EL (cell line): ENCODE results near the gene SLC24A5.
A peak's percentile ranks its signal among the peaks of the same experiment; 100 is the strongest.

Experiments used
- DNase-seq: peaks from one replicate; pipeline ENCODE4 v3.0.0-alpha.2; 2016

SLC24A5 gene

GRCh38 chr15:48120745-48121144 lies at the start of gene SLC24A5:
TSS of gene SLC24A5 (plus strand) at chr15:48120990. CDS start at chr15:48121045, 55 bp downstream.
- DNase-seq, result no peak

GRCh38 chr15:48072941-48073340 lies 47.8 kb upstream of the SLC24A5 start:
- no peak for DNase-seq

- DNase-seq, result no peak
Observed at GRCh38 chr15:48073881-48074280, 46.9 kb upstream of the SLC24A5 start.

- DNase-seq, result peak; percentile 48
Observed at GRCh38 chr15:48076454-48076853, 44.3 kb upstream of the SLC24A5 start.

- no peak for DNase-seq
Observed at GRCh38 chr15:48077616-48078184, 43.1 kb upstream of the SLC24A5 start.

- peak; percentile 19 for DNase-seq
Observed at GRCh38 chr15:48084759-48085590, 35.8 kb upstream of the SLC24A5 start.

GRCh38 chr15:48085591-48085930 lies 35.2 kb upstream of the SLC24A5 start:
- DNase-seq, result no peak

GRCh38 chr15:48086133-48086532 lies 34.7 kb upstream of the SLC24A5 start:
- no peak for DNase-seq

GRCh38 chr15:48086576-48086975 lies 34.2 kb upstream of the SLC24A5 start:
- DNase-seq, result peak; percentile 25

- DNase-seq, result no peak
Observed at GRCh38 chr15:48087844-48088243, 32.9 kb upstream of the SLC24A5 start.

- no peak for DNase-seq
Observed at GRCh38 chr15:48089702-48090101, 31.1 kb upstream of the SLC24A5 start.

GRCh38 chr15:48090115-48090514 lies 30.7 kb upstream of the SLC24A5 start:
- no peak for DNase-seq

- DNase-seq, result no peak
Observed at GRCh38 chr15:48090666-48091065, 30.1 kb upstream of the SLC24A5 start.

- no peak for DNase-seq
Observed at GRCh38 chr15:48091522-48091921, 29.3 kb upstream of the SLC24A5 start.

GRCh38 chr15:48096355-48096786 lies 24.4 kb upstream of the SLC24A5 start:
- DNase-seq, result peak; percentile 12

GRCh38 chr15:48096813-48097212 lies 24.0 kb upstream of the SLC24A5 start:
- peak; percentile 91 for DNase-seq

GRCh38 chr15:48097264-48097663 lies 23.5 kb upstream of the SLC24A5 start:
- DNase-seq, result no peak

GRCh38 chr15:48101376-48101961 lies 19.3 kb upstream of the SLC24A5 start:
- DNase-seq, result no peak

- DNase-seq, result no peak
Observed at GRCh38 chr15:48102167-48102566, 18.6 kb upstream of the SLC24A5 start.

- DNase-seq, result peak; percentile 7
Observed at GRCh38 chr15:48103647-48104046, 17.1 kb upstream of the SLC24A5 start.

GRCh38 chr15:48105936-48106335 lies 14.9 kb upstream of the SLC24A5 start:
- DNase-seq, result no peak

GRCh38 chr15:48109212-48109611 lies 11.6 kb upstream of the SLC24A5 start:
- no peak for DNase-seq

- DNase-seq, result no peak
Observed at GRCh38 chr15:48109856-48110531, 10.8 kb upstream of the SLC24A5 start.

GRCh38 chr15:48112242-48112641 lies 8.5 kb upstream of the SLC24A5 start:
- DNase-seq, result peak; percentile 8
